T-cell (primary cell): ENCODE measurements around the gene CHDH. TPM values are rescaled to one million over a fixed set of nuclear protein-coding genes. Genes with fewer than 3 reads are reported as not detected.

ENCODE experiments used
- ATAC-seq, 4 experiments: fragments of 200-7000 bp in 3 of 4; fragments of 150-1000 bp in 1 of 4; cut with Tn5 transposase; replicated peaks in 1 of 4; 1 replicate in 3 of 4; 2 replicates in 1 of 4; pipeline ENCODE4 v1.10.0; 2021; ENCODE audit warnings: moderate library complexity in 3 of 4, mild to moderate bottlenecking in 2 of 4, moderate number of reproducible peaks in 1 of 4
- CTCF ChIA-PET, 2 donors: fragments of 300-600 bp; sonication (Branson Sonifier 250); formaldehyde crosslinking; loops; one replicate each; lab custom pipeline; 2022; ENCODE audit warnings: antibody characterized with exemption in 2 of 2; lab: Charles Lee
- POLR2A ChIA-PET, 2 donors: fragments of 300-600 bp; sonication (Branson Sonifier 250); formaldehyde crosslinking; loops; one replicate each; lab custom pipeline; 2022; ENCODE audit warnings: antibody characterized with exemption in 2 of 2; lab: Charles Lee
- DNase-seq, 35 experiments: peaks; one replicate each; pipeline versions ENCODE4 v3.0.0 to v3.0.0-alpha.2; 2013 to 2023
- H3K27ac ChIP-seq: one replicate; pipeline ENCODE4 v1.5.1; 2013; ENCODE audit warnings: low read length
- H3K27me3 ChIP-seq, 2 experiments: replicated peaks in 1 of 2; 1 replicate in 1 of 2; 2 replicates in 1 of 2; pipeline versions ENCODE4 v1.6.1 to v1.7.0; 2013; ENCODE audit warnings: low read length in 1 of 2, mixed read lengths in 1 of 2; ENCODE audit not compliant: control insufficient read depth in 2 of 2, insufficient read depth in 2 of 2; ENCODE audit errors: extremely low read depth in 1 of 2
- H3K36me3 ChIP-seq, 2 donors: 1 replicate in 1 of 2; 2 replicates in 1 of 2; pipeline versions ENCODE4 v1.6.1 to v1.7.0; 2013; ENCODE audit warnings: low read length in 1 of 2; ENCODE audit not compliant: control insufficient read depth in 2 of 2, insufficient read depth in 1 of 2; ENCODE audit errors: extremely low read depth in 1 of 2
- H3K4me1 ChIP-seq, 2 experiments: 1 replicate in 1 of 2; 2 replicates in 1 of 2; pipeline versions ENCODE4 v1.6.1 to v1.7.0; 2013; ENCODE audit warnings: low read length in 2 of 2, mixed read lengths in 1 of 2; ENCODE audit not compliant: insufficient read depth in 2 of 2, control insufficient read depth in 1 of 2; ENCODE audit errors: extremely low read depth in 1 of 2
- H3K4me3 ChIP-seq, 2 donors: 1 replicate in 1 of 2; 2 replicates in 1 of 2; pipeline versions ENCODE4 v1.5.1 to v1.7.0; 2013; ENCODE audit warnings: mild to moderate bottlenecking in 2 of 2, low read length in 1 of 2, moderate library complexity in 1 of 2; ENCODE audit not compliant: control insufficient read depth in 1 of 2; ENCODE audit errors: extremely low read depth in 1 of 2
- H3K9me3 ChIP-seq: 2 replicates; pipeline ENCODE4 v1.7.0; 2013
- H3K27ac Mint-ChIP-seq, 2 donors: one replicate each; pipeline ENCODE4 v1.8.0; 2020 to 2021; ENCODE audit warnings: mild to moderate bottlenecking in 2 of 2, mixed read lengths in 2 of 2
- H3K27me3 Mint-ChIP-seq, 2 donors: one replicate each; pipeline ENCODE4 v1.8.0; 2021 to 2022; ENCODE audit warnings: mixed read lengths in 2 of 2
- H3K36me3 Mint-ChIP-seq: one replicate; pipeline ENCODE4 v1.8.0; 2021; ENCODE audit warnings: mixed read lengths
- H3K4me1 Mint-ChIP-seq, 3 donors: one replicate each; pipeline ENCODE4 v1.8.0; 2020 to 2022; ENCODE audit warnings: mixed read lengths in 3 of 3, mild to moderate bottlenecking in 1 of 3
- H3K4me3 Mint-ChIP-seq, 3 donors: one replicate each; pipeline ENCODE4 v1.8.0; 2020 to 2022; ENCODE audit warnings: mild to moderate bottlenecking in 3 of 3, mixed read lengths in 3 of 3, moderate library complexity in 3 of 3
- H3K9me3 Mint-ChIP-seq, 3 donors: one replicate each; pipeline ENCODE4 v1.8.0; 2020 to 2022; ENCODE audit warnings: mixed read lengths in 3 of 3
- WGBS: methylation state at CpG from one replicate; pipeline ENCODE4 v1.1.5; 2013; ENCODE audit warnings: missing lambda C conversion rate; ENCODE audit not compliant: insufficient coverage; 5-methylcytosine and 5-hydroxymethylcytosine counted together
- total RNA-seq, 35 experiments: library from RNA in 6 of 35; stranded (reverse) in 6 of 35; fragments of 120-200 nt in 1 of 35; gene quantifications; one replicate each; pipeline versions ENCODE4 v1.2.1 to v1.2.4 and lab custom pipeline; 2013 to 2026

Gene CHDH
- total RNA-seq, 5 donors from 2014 or later (not counting 1 experiment from before 2014, with no cell fraction given) = 0.18 to 2.3 (median 0.72) TPM

DNA sequence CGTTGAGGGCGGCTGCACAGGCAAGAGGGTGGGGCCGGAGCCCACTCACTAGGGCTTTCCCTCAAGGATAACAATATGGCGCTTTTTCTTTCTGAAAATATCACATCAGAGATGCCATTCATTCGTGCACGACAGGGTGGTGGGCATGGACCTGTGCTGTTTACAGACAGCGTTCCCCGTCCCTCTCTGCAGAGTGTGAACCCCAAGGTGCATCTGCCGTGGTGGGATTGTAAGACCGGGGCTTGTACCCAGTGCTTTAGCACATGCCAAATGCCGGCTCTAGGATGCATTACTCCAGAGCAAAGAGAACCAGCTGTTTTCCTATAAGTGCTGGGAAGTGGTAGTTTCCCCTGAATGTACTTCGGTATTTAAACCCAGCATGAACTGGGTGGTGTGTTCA is 37.0 kb downstream of the CHDH start:
- CTCF ChIA-PET = no interaction called here
- ATAC-seq (no peak), DNase-seq (no peak)
- no peak overlapping the region for H3K27ac Mint-ChIP-seq
- H3K4me3 Mint-ChIP-seq = no peak overlapping the region
- no peak overlapping the region for H3K27ac ChIP-seq
- H3K27me3 ChIP-seq = peaks cover 0 to 29% of the 10 kb centered on the region in 2 experiments
- H3K9me3 Mint-ChIP-seq = no peaks in the 10 kb centered on the region
- no peaks in the 10 kb centered on the region for H3K4me1 ChIP-seq
- no peaks in the 10 kb centered on the region for H3K9me3 ChIP-seq
- no peak overlapping the region for H3K4me3 ChIP-seq
- no peaks in the 10 kb centered on the region for H3K36me3 ChIP-seq
- WGBS = 84% methylated on average over 11 of the region's 12 CpGs
- H3K4me1 Mint-ChIP-seq = no peaks in the 10 kb centered on the region
- POLR2A ChIA-PET = no interaction called here
- peaks cover 6 to 15% of the 10 kb centered on the region in 2 donors for H3K27me3 Mint-ChIP-seq
- no peaks in the 10 kb centered on the region for H3K36me3 Mint-ChIP-seq

DNA sequence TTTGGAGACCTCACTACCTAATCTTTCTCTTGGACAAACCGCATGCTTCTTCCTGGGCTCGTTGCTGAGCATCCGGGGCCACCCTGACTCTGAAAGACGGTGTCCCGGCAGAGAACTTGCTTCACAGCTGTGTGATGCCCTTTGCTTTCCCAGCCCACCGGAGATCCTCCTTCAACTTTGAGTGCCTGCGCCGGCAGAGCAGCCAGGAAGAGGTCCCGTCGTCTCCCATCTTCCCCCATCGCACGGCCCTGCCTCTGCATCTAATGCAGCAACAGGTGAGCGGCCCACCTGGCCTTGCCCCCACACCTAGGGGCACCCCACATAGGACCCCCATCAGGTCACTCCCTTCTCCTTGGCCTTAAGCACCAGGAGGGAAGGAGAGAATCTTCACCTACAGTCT is 37.7 kb downstream of the CHDH start:
- H3K36me3 Mint-ChIP-seq = no peaks in the 10 kb centered on the region
- WGBS = 96% methylated on average over 7 of the region's 13 CpGs
- Histone ChIP-seq H3K9me3 (no peaks in the 10 kb centered on the region), H3K27me3 (peaks cover 0 to 31% of the 10 kb centered on the region in 2 experiments), H3K4me3 (no peak overlapping the region), H3K4me1 (no peaks in the 10 kb centered on the region), H3K36me3 (no peaks in the 10 kb centered on the region), H3K27ac (no peak overlapping the region)
- no peaks in the 10 kb centered on the region for H3K9me3 Mint-ChIP-seq
- H3K27ac Mint-ChIP-seq = no peak overlapping the region
- DNase-seq (peak in 1 of 35 experiments; percentile 20), ATAC-seq (no peak)
- H3K27me3 Mint-ChIP-seq = peaks cover 6 to 17% of the 10 kb centered on the region in 2 donors
- no peak overlapping the region for H3K4me3 Mint-ChIP-seq
- ChIA-PET POLR2A (no interaction called here), CTCF (interaction anchor here (0.7 kb wide), 2 partner anchors 24 to 101 kb away, joined by 3 read pairs; no protein-coding TSS in a partner anchor)
- no peaks in the 10 kb centered on the region for H3K4me1 Mint-ChIP-seq

DNA sequence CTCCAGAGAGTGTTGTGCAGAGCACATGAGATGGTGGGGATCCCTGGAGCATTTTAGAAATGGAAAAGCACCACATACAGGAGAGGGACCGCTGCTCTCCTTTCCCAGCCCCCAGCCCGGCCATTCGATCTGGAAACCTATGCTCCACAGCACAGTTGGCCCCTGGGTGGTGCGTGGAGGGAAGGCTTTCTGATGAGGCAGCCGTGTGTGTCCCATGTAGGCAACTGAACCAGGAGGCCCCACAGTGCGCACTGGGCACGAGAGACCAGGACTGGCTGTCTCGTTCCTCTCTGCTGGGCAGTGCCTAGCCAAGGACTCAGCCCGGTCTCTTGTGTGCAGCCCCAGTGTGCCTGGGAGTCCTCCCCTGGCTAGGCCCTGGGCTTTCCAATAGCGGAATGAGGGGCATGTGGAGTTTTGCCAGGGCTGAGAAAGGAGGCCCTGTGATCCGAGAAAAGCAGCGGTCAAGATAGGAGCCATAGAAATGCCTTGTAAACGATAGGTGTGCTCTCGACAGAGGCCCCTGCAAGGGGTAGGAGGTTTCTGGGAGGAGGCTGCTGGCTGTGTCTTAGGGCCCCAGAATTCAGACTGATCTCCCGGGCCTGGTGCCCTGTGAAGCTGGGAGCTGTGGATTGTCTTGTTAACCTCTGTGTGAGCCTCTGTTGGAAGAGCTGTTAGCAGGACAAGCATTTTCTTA is 39.0 kb downstream of the CHDH start:
- Mint-ChIP-seq H3K36me3 (no peaks in the 10 kb centered on the region), H3K4me3 (no peak overlapping the region), H3K27me3 (peaks cover 6 to 17% of the 10 kb centered on the region in 2 donors), H3K4me1 (no peaks in the 10 kb centered on the region), H3K9me3 (no peaks in the 10 kb centered on the region), H3K27ac (no peak overlapping the region)
- H3K4me1 ChIP-seq = no peaks in the 10 kb centered on the region
- DNase-seq = peak in 1 of 35 experiments; percentile 16
- no peaks in the 10 kb centered on the region for H3K9me3 ChIP-seq
- peaks cover 0 to 38% of the 10 kb centered on the region in 2 experiments for H3K27me3 ChIP-seq
- ChIA-PET CTCF (no interaction called here), POLR2A (no interaction called here)
- ATAC-seq = no peak
- WGBS = 89% methylated on average over 14 of the region's 15 CpGs
- H3K27ac ChIP-seq = no peak overlapping the region
- H3K36me3 ChIP-seq = no peaks in the 10 kb centered on the region
- H3K4me3 ChIP-seq = no peak overlapping the region

- POLR2A ChIA-PET = no interaction called here
Observed at GRCh38 chr3:53806182-53807116, 39.8 kb downstream of the CHDH start.

GRCh38 chr3:53805463-53806159 is 40.6 kb downstream of the CHDH start:
- no peak for DNase-seq
- no peaks in the 10 kb centered on the region for H3K36me3 Mint-ChIP-seq
- WGBS = 83% methylated on average over 2 of the region's 4 CpGs
- Histone ChIP-seq H3K9me3 (no peaks in the 10 kb centered on the region), H3K4me3 (no peak overlapping the region), H3K36me3 (no peaks in the 10 kb centered on the region), H3K27ac (no peak overlapping the region), H3K4me1 (no peaks in the 10 kb centered on the region), H3K27me3 (peaks cover 0 to 38% of the 10 kb centered on the region in 2 experiments)
- H3K4me3 Mint-ChIP-seq = no peak overlapping the region
- peaks cover 6 to 17% of the 10 kb centered on the region in 2 donors for H3K27me3 Mint-ChIP-seq
- no peaks in the 10 kb centered on the region for H3K4me1 Mint-ChIP-seq
- CTCF ChIA-PET = no interaction called here
- H3K27ac Mint-ChIP-seq = no peak overlapping the region
- POLR2A ChIA-PET = no interaction called here
- ATAC-seq = peak in 1 of 4 experiments; percentile 12
- H3K9me3 Mint-ChIP-seq = no peaks in the 10 kb centered on the region

More at GRCh38 chr3:53806182-53807116, 39.8 kb downstream of the CHDH start:
- H3K4me3 ChIP-seq = no peak overlapping the region
- Mint-ChIP-seq H3K4me3 (no peak overlapping the region), H3K36me3 (no peaks in the 10 kb centered on the region), H3K9me3 (no peaks in the 10 kb centered on the region), H3K27ac (no peak overlapping the region), H3K4me1 (no peaks in the 10 kb centered on the region), H3K27me3 (peaks cover 6 to 17% of the 10 kb centered on the region in 2 donors)
- DNase-seq (peak in 1 of 35 experiments; percentile 21), ATAC-seq (no peak)
- CTCF ChIA-PET = no interaction called here
- no peaks in the 10 kb centered on the region for H3K36me3 ChIP-seq
- WGBS = 83% methylated on average over 6 of the region's 10 CpGs
- no peaks in the 10 kb centered on the region for H3K4me1 ChIP-seq
- H3K27me3 ChIP-seq = peaks cover 0 to 38% of the 10 kb centered on the region in 2 experiments
- no peaks in the 10 kb centered on the region for H3K9me3 ChIP-seq
- no peak overlapping the region for H3K27ac ChIP-seq
